ENCODE results near the gene BANF2.

The BANF2 gene

GRCh38 chr20:17665756-17666155, 34.0 kb upstream of the BANF2 start:
- DNase-seq (ENCODE audit: low read depth, low spot score) = no peak
- peaks cover 53% of the 10 kb centered on the region for H3K36me3 ChIP-seq (ENCODE audit: insufficient read depth, insufficient read length, low read length)
- H3K27me3 ChIP-seq (ENCODE audit: insufficient read depth, insufficient read length) = no peaks in the 10 kb centered on the region
- no peaks in the 10 kb centered on the region for H3K9me3 ChIP-seq (ENCODE audit: insufficient read depth, low read length)
- no peak overlapping the region for H3K4me3 ChIP-seq (ENCODE audit: insufficient read length, low read depth)
- H3K4me1 ChIP-seq (ENCODE audit: insufficient read depth, insufficient read length) = no peaks in the 10 kb centered on the region
- TF ChIP-seq YY1 (IDR thresholded peaks at IDR 0.05; ENCODE audit: insufficient read depth, insufficient read length) = no peak
- no peak for TF ChIP-seq ZNF274 (IDR thresholded peaks at IDR 0.05; ENCODE audit: low read depth, low read length)
- TF ChIP-seq SUZ12 (IDR thresholded peaks at IDR 0.05; ENCODE audit: extremely low read depth, insufficient read depth, insufficient read length) = no peak
- H3K9ac ChIP-seq (ENCODE audit: insufficient read length, low read depth) = no peak overlapping the region

DNA sequence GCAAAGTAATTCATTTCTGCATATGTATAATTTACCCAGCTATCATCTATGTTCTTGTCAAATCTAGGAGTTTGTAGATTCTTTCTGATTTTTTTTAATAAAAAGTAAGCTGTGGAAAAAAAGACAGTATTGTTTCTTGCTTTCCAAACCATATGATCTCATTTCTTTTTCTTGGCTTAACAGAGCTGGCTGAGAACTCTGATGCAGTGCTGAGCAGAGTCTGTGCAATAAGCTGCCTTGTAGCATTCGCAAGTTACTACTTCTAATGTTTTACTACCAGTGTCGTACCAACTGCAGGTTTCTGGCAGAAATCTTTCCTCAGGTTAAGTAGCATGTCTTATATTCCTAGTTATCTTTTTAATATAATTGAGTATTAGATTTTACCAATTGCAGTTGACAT, 33.3 kb upstream of the BANF2 start:
- Histone ChIP-seq H3K4me1 (ENCODE audit: insufficient read depth, insufficient read length) (no peaks in the 10 kb centered on the region), H3K4me3 (ENCODE audit: insufficient read length, low read depth) (no peak overlapping the region), H3K9ac (ENCODE audit: insufficient read length, low read depth) (no peak overlapping the region), H3K36me3 (ENCODE audit: insufficient read depth, insufficient read length, low read length) (peaks cover 59% of the 10 kb centered on the region), H3K9me3 (ENCODE audit: insufficient read depth, low read length) (no peaks in the 10 kb centered on the region), H3K27me3 (ENCODE audit: insufficient read depth, insufficient read length) (no peaks in the 10 kb centered on the region)
- TF ChIP-seq ZNF274 (IDR thresholded peaks at IDR 0.05; ENCODE audit: low read depth, low read length) = no peak
- no peak for TF ChIP-seq SUZ12 (IDR thresholded peaks at IDR 0.05; ENCODE audit: extremely low read depth, insufficient read depth, insufficient read length)
- TF ChIP-seq YY1 (IDR thresholded peaks at IDR 0.05; ENCODE audit: insufficient read depth, insufficient read length) = no peak
- DNase-seq (ENCODE audit: low read depth, low spot score) = no peak

- Histone ChIP-seq H3K9me3 (ENCODE audit: insufficient read depth, low read length) (no peaks in the 10 kb centered on the region), H3K4me3 (ENCODE audit: insufficient read length, low read depth) (no peak overlapping the region), H3K27me3 (ENCODE audit: insufficient read depth, insufficient read length) (no peaks in the 10 kb centered on the region), H3K4me1 (ENCODE audit: insufficient read depth, insufficient read length) (no peaks in the 10 kb centered on the region), H3K36me3 (ENCODE audit: insufficient read depth, insufficient read length, low read length) (peaks cover 62% of the 10 kb centered on the region), H3K9ac (ENCODE audit: insufficient read length, low read depth) (no peak overlapping the region)
- TF ChIP-seq ZNF274 (IDR thresholded peaks at IDR 0.05; ENCODE audit: low read depth, low read length) (no peak), SUZ12 (IDR thresholded peaks at IDR 0.05; ENCODE audit: extremely low read depth, insufficient read depth, insufficient read length) (no peak), YY1 (IDR thresholded peaks at IDR 0.05; ENCODE audit: insufficient read depth, insufficient read length) (no peak)
- DNase-seq (ENCODE audit: low read depth, low spot score) = no peak
Measured at GRCh38 chr20:17667445-17667844, 32.3 kb upstream of the BANF2 start.

- TF ChIP-seq SUZ12 (IDR thresholded peaks at IDR 0.05; ENCODE audit: extremely low read depth, insufficient read depth, insufficient read length) = no peak
- no peak for TF ChIP-seq ZNF274 (IDR thresholded peaks at IDR 0.05; ENCODE audit: low read depth, low read length)
- TF ChIP-seq YY1 (IDR thresholded peaks at IDR 0.05; ENCODE audit: insufficient read depth, insufficient read length) = no peak
- Histone ChIP-seq H3K4me1 (ENCODE audit: insufficient read depth, insufficient read length) (no peaks in the 10 kb centered on the region), H3K9ac (ENCODE audit: insufficient read length, low read depth) (no peak overlapping the region), H3K36me3 (ENCODE audit: insufficient read depth, insufficient read length, low read length) (peaks cover 68% of the 10 kb centered on the region), H3K4me3 (ENCODE audit: insufficient read length, low read depth) (no peak overlapping the region), H3K27me3 (ENCODE audit: insufficient read depth, insufficient read length) (no peaks in the 10 kb centered on the region), H3K9me3 (ENCODE audit: insufficient read depth, low read length) (no peaks in the 10 kb centered on the region)
- DNase-seq (ENCODE audit: low read depth, low spot score) = no peak
Measured at GRCh38 chr20:17668432-17668831, 31.3 kb upstream of the BANF2 start.

DNA sequence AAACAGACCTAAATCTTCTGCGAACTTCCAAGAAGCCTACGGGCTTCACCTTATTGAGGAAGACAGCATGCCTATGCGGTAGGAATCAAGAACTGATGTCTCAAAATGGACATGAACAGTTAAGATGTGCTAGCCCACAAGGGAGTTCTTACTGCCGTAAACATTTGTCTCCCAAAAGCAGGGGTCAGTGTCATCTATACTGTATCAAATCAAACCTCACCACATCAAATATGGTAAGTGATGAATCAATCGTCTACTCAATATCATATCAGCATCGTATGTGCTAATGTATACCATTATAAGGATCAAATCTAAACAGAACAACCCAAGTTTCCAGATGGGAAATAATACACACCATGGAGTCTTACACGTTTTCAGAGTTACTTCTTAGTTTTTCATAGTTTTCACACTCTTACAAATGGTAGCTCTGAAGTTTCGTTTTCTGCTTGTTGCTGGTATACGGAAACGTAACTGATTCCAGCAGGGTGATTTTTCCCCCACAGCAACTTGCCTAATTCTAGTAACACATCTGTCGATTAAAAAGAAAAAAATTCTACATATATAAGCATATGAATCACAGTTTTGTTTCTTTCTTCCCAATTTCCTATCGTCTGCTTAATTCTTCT, 30.3 kb upstream of the BANF2 start:
- Histone ChIP-seq H3K9me3 (ENCODE audit: insufficient read depth, low read length) (no peaks in the 10 kb centered on the region), H3K4me1 (ENCODE audit: insufficient read depth, insufficient read length) (no peaks in the 10 kb centered on the region), H3K4me3 (ENCODE audit: insufficient read length, low read depth) (no peak overlapping the region), H3K9ac (ENCODE audit: insufficient read length, low read depth) (no peak overlapping the region), H3K27me3 (ENCODE audit: insufficient read depth, insufficient read length) (no peaks in the 10 kb centered on the region), H3K36me3 (ENCODE audit: insufficient read depth, insufficient read length, low read length) (peaks cover 68% of the 10 kb centered on the region)
- TF ChIP-seq SUZ12 (IDR thresholded peaks at IDR 0.05; ENCODE audit: extremely low read depth, insufficient read depth, insufficient read length) = no peak
- no peak for TF ChIP-seq YY1 (IDR thresholded peaks at IDR 0.05; ENCODE audit: insufficient read depth, insufficient read length)
- TF ChIP-seq ZNF274 (IDR thresholded peaks at IDR 0.05; ENCODE audit: low read depth, low read length) = no peak
- DNase-seq (ENCODE audit: low read depth, low spot score) = no peak

DNA sequence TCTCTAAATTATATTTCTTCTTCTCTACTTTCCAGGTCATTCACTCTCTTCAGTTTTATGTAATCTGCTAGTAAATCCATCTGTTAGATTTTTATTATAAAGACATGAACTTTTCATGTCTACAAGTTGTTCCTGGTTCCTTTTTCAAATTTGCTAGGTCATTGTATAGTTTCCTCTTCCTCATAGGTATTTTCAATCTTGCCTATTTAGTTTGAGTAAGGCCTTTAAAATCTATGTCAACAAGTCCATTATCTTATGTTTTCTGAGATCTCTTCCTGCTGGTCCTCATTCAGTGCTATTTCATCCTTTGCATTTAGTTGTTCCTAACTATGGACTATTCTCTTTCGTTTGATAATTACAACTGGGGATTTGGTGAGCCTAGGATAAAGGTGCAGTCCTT, 28.8 kb upstream of the BANF2 start:
- no peak for DNase-seq (ENCODE audit: low read depth, low spot score)
- Histone ChIP-seq H3K36me3 (ENCODE audit: insufficient read depth, insufficient read length, low read length) (peaks cover 81% of the 10 kb centered on the region), H3K4me1 (ENCODE audit: insufficient read depth, insufficient read length) (peaks cover 4% of the 10 kb centered on the region), H3K9ac (ENCODE audit: insufficient read length, low read depth) (no peak overlapping the region), H3K27me3 (ENCODE audit: insufficient read depth, insufficient read length) (no peaks in the 10 kb centered on the region), H3K4me3 (ENCODE audit: insufficient read length, low read depth) (no peak overlapping the region), H3K9me3 (ENCODE audit: insufficient read depth, low read length) (no peaks in the 10 kb centered on the region)
- TF ChIP-seq ZNF274 (IDR thresholded peaks at IDR 0.05; ENCODE audit: low read depth, low read length) (no peak), SUZ12 (IDR thresholded peaks at IDR 0.05; ENCODE audit: extremely low read depth, insufficient read depth, insufficient read length) (no peak), YY1 (IDR thresholded peaks at IDR 0.05; ENCODE audit: insufficient read depth, insufficient read length) (no peak)

DNA sequence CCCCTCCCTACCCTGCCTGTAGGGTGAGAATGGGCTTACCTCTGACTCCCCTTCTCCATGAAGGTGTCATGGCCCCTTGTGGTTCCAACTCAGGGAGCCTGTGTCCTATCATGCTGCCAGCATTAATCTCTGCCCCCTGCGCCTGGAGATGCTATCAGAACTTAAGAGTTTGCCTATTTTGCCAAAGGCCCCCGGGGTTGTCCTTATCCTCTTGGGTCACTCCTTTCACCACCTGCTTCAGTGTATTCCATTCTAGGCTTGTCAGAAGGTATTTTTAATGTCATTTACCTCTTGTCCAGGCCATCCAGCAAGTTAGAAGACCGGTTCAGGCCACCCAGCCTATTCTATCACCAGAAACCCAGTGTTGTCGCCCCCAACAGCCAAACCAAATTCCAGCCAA, 28.2 kb upstream of the BANF2 start:
- Histone ChIP-seq H3K9me3 (ENCODE audit: insufficient read depth, low read length) (no peaks in the 10 kb centered on the region), H3K4me1 (ENCODE audit: insufficient read depth, insufficient read length) (peaks cover 7% of the 10 kb centered on the region), H3K4me3 (ENCODE audit: insufficient read length, low read depth) (no peak overlapping the region), H3K27me3 (ENCODE audit: insufficient read depth, insufficient read length) (no peaks in the 10 kb centered on the region), H3K9ac (ENCODE audit: insufficient read length, low read depth) (no peak overlapping the region), H3K36me3 (ENCODE audit: insufficient read depth, insufficient read length, low read length) (peaks cover 81% of the 10 kb centered on the region)
- TF ChIP-seq SUZ12 (IDR thresholded peaks at IDR 0.05; ENCODE audit: extremely low read depth, insufficient read depth, insufficient read length) = no peak
- no peak for DNase-seq (ENCODE audit: low read depth, low spot score)
